ENCODE results near the gene CCR3. TPM values are rescaled to one million over a fixed set of nuclear protein-coding genes. Genes with fewer than 3 reads are reported as not detected.

CCR3 gene
- total RNA-seq, 2 experiments from 2014 or later = not detected

- Mint-ChIP-seq H3K4me1 (ENCODE audit: low read depth) (peaks cover 25% of the 10 kb centered on the region), H3K27me3 (peaks cover 12% of the 10 kb centered on the region), H3K36me3 (ENCODE audit: low read depth) (no peaks in the 10 kb centered on the region), H3K4me3 (no peak overlapping the region), H3K27ac (no peak overlapping the region), H3K9me3 (no peaks in the 10 kb centered on the region)
- intact Hi-C loops (cut with micrococcal nuclease) = no loop called here
- POLR2A ChIA-PET = interaction anchor here (0.8 to 1.7 kb wide), 3 partner anchors 13 to 103 kb away, joined by 3 to 6 read pairs (median 4); no protein-coding TSS in a partner anchor
- CTCF ChIA-PET = interaction anchor here (0.7 to 2.8 kb wide), 6 partner anchors 8 to 112 kb away, joined by 3 to 23 read pairs (median 6); partner anchors contain the start of gene CCR5
- ATAC-seq (no peak), DNase-seq (no peak)
- TF ChIP-seq CTCF (IDR thresholded peaks at IDR 0.05) = no peak
Measured at GRCh38 chr3:46266598-46266997, 24.3 kb downstream of the CCR3 start.

- DNase-seq (no peak), ATAC-seq (peak; percentile 88)
- H3K27ac Mint-ChIP-seq = peak overlapping the region; percentile 10
- no peak overlapping the region for H3K4me3 Mint-ChIP-seq
- no peak for TF ChIP-seq CTCF (IDR thresholded peaks at IDR 0.05)
- CTCF ChIA-PET = interaction anchor here (0.6 to 2.0 kb wide), 4 partner anchors 84 to 109 kb away, joined by 3 to 9 read pairs (median 6); no protein-coding TSS in a partner anchor
- H3K36me3 Mint-ChIP-seq (ENCODE audit: low read depth) = no peaks in the 10 kb centered on the region
- POLR2A ChIA-PET = interaction anchor here (0.8 to 1.2 kb wide), 3 partner anchors 9 to 56 kb away, joined by 3 read pairs; no protein-coding TSS in a partner anchor
- H3K27me3 Mint-ChIP-seq = peaks cover 12% of the 10 kb centered on the region
- H3K4me1 Mint-ChIP-seq (ENCODE audit: low read depth) = peaks cover 17% of the 10 kb centered on the region
- intact Hi-C loops (cut with micrococcal nuclease) = no loop called here
- H3K9me3 Mint-ChIP-seq = no peaks in the 10 kb centered on the region
Measured at GRCh38 chr3:46269556-46269955, 27.3 kb downstream of the CCR3 start.

- Mint-ChIP-seq H3K4me3 (no peak overlapping the region), H3K36me3 (ENCODE audit: low read depth) (no peaks in the 10 kb centered on the region), H3K4me1 (ENCODE audit: low read depth) (peaks cover 17% of the 10 kb centered on the region), H3K9me3 (no peaks in the 10 kb centered on the region), H3K27me3 (peaks cover 15% of the 10 kb centered on the region), H3K27ac (no peak overlapping the region)
- ChIA-PET POLR2A (no interaction called here), CTCF (interaction anchor here (1.7 to 6.8 kb wide), 2 partner anchors 100 to 102 kb away, joined by 7 to 156 read pairs; partner anchors contain the start of gene CCR5)
- DNase-seq (no peak), ATAC-seq (no peak)
- no peak for TF ChIP-seq CTCF (IDR thresholded peaks at IDR 0.05)
- intact Hi-C loops (cut with micrococcal nuclease) = no loop called here
Measured at GRCh38 chr3:46270474-46270873, 28.2 kb downstream of the CCR3 start.

- DNase-seq = no peak
- Mint-ChIP-seq H3K9me3 (no peaks in the 10 kb centered on the region), H3K4me3 (no peak overlapping the region), H3K27ac (no peak overlapping the region), H3K36me3 (ENCODE audit: low read depth) (no peaks in the 10 kb centered on the region), H3K4me1 (ENCODE audit: low read depth) (peaks cover 17% of the 10 kb centered on the region), H3K27me3 (peaks cover 18% of the 10 kb centered on the region)
- TF ChIP-seq CTCF (IDR thresholded peaks at IDR 0.05) = no peak
- intact Hi-C loops (cut with micrococcal nuclease) = no loop called here
- CTCF ChIA-PET = interaction anchor here (6.8 kb wide), 1 partner anchor 99 kb away, joined by 156 read pairs; the partner anchor contains the start of gene CCR5
- POLR2A ChIA-PET = interaction anchor here (1.1 kb wide), 1 partner anchor 29 kb away, joined by 4 read pairs; no protein-coding TSS in a partner anchor
- no peak for ATAC-seq
Measured at GRCh38 chr3:46271209-46271745, 29.0 kb downstream of the CCR3 start.

GRCh38 chr3:46272028-46272451 lies 29.8 kb downstream of the CCR3 start:
- Mint-ChIP-seq H3K27me3 (peaks cover 18% of the 10 kb centered on the region), H3K9me3 (no peaks in the 10 kb centered on the region), H3K4me3 (no peak overlapping the region), H3K4me1 (ENCODE audit: low read depth) (peaks cover 19% of the 10 kb centered on the region), H3K27ac (no peak overlapping the region), H3K36me3 (ENCODE audit: low read depth) (peaks cover 1% of the 10 kb centered on the region)
- ChIA-PET POLR2A (interaction anchor here (1.1 kb wide), 1 partner anchor 28 kb away, joined by 4 read pairs; no protein-coding TSS in a partner anchor), CTCF (interaction anchor here (2.5 to 6.8 kb wide), 2 partner anchors 99 to 106 kb away, joined by 7 to 156 read pairs; partner anchors contain the start of gene CCR5)
- DNase-seq (no peak), ATAC-seq (no peak)
- intact Hi-C loops (cut with micrococcal nuclease) = no loop called here
- TF ChIP-seq CTCF (IDR thresholded peaks at IDR 0.05) = no peak

Measured in activated CD8-positive, alpha-beta T cell treated with anti-CD3 and anti-CD28 coated beads for 36 hours (primary cell).